ENCODE measurements around the gene SERINC2.

Gene SERINC2

GRCh38 chr1:31424568-31424967, 11.6 kb downstream of the SERINC2 start:
- CTCF ChIA-PET: interaction anchor here (1.0 to 2.9 kb wide), 2 partner anchors 34 to 124 kb away, joined by 5 to 10 read pairs; no protein-coding TSS in a partner anchor
- POLR2A ChIA-PET (ENCODE audit: low non-redundant PET): no interaction called here
- DNase-seq (ENCODE audit: low spot score): no peak
- TF ChIP-seq, protein P1, sequence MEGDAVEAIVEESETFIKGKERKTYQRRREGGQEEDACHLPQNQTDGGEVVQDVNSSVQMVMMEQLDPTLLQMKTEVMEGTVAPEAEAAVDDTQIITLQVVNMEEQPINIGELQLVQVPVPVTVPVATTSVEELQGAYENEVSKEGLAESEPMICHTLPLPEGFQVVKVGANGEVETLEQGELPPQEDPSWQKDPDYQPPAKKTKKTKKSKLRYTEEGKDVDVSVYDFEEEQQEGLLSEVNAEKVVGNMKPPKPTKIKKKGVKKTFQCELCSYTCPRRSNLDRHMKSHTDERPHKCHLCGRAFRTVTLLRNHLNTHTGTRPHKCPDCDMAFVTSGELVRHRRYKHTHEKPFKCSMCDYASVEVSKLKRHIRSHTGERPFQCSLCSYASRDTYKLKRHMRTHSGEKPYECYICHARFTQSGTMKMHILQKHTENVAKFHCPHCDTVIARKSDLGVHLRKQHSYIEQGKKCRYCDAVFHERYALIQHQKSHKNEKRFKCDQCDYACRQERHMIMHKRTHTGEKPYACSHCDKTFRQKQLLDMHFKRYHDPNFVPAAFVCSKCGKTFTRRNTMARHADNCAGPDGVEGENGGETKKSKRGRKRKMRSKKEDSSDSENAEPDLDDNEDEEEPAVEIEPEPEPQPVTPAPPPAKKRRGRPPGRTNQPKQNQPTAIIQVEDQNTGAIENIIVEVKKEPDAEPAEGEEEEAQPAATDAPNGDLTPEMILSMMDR (conservative IDR thresholded peaks at IDR 0.05; ENCODE audit: low read depth): no peak
- peak overlapping the region; percentile 87 for H3K27ac ChIP-seq

GRCh38 chr1:31425301-31426081, 12.5 kb downstream of the SERINC2 start:
- no peak for DNase-seq (ENCODE audit: low spot score)
- ChIA-PET CTCF (interaction anchor here (0.7 to 1.0 kb wide), 2 partner anchors 31 to 123 kb away, joined by 3 read pairs; no protein-coding TSS in a partner anchor), POLR2A (ENCODE audit: low non-redundant PET) (no interaction called here)
- TF ChIP-seq, protein P1 (conservative IDR thresholded peaks at IDR 0.05; ENCODE audit: low read depth): no peak
- H3K27ac ChIP-seq: peak overlapping the region; percentile 87

DNA sequence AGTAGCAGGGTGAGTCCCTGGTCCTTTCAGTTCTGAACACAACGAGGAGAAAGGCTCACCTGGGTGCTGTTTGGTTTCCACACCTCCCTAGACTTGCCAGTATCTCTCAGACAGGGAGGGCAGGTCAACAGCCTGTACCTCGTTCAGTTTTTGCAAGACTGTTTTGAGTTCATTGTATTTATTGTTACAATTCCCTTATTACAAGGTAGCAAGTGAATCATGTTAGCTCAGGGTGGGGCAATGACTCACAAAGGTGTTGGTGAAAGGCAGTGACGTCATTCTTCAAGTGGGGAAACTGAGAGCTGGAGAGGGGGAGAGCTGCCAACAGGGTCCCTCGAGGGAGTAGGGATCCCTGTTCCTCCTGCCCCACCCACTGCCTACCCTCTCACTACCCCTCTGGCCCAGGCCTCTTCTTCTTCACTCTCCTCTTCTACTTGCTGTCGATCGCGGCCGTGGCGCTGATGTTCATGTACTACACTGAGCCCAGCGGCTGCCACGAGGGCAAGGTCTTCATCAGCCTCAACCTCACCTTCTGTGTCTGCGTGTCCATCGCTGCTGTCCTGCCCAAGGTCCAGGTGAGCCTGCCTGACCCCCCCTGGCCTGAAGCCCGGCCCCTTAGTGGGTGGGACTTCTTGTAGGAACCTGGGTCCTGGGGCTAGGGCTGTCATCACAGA, 13.4 kb downstream of the SERINC2 start:
- TF ChIP-seq, protein P1 (conservative IDR thresholded peaks at IDR 0.05; ENCODE audit: low read depth): no peak
- POLR2A ChIA-PET (ENCODE audit: low non-redundant PET): no interaction called here
- DNase-seq (ENCODE audit: low spot score): no peak
- H3K27ac ChIP-seq: peak overlapping the region; percentile 87
- CTCF ChIA-PET: interaction anchor here (0.7 kb wide), 2 partner anchors 13 to 122 kb away, joined by 3 to 5 read pairs; no protein-coding TSS in a partner anchor

- DNase-seq (ENCODE audit: low spot score): no peak
- TF ChIP-seq, protein P1 (conservative IDR thresholded peaks at IDR 0.05; ENCODE audit: low read depth): no peak
- CTCF ChIA-PET: no interaction called here
- peak overlapping the region; percentile 87; the same call in 1 of the 2 replicates for H3K27ac ChIP-seq
- POLR2A ChIA-PET (ENCODE audit: low non-redundant PET): no interaction called here
Measured at GRCh38 chr1:31427322-31427721, 14.3 kb downstream of the SERINC2 start.

GRCh38 chr1:31428436-31429221, 15.6 kb downstream of the SERINC2 start:
- CTCF ChIA-PET: no interaction called here

More at GRCh38 chr1:31428436-31429221, 15.6 kb downstream of the SERINC2 start:
- peak overlapping the region; percentile 34 for H3K27ac ChIP-seq
- TF ChIP-seq, protein P1 (conservative IDR thresholded peaks at IDR 0.05; ENCODE audit: low read depth): no peak
- no peak for DNase-seq (ENCODE audit: low spot score)
- POLR2A ChIA-PET (ENCODE audit: low non-redundant PET): no interaction called here
